CD4-positive, alpha-beta T cell treated with Interleukin-12 subunit alpha and Interleukin-12 subunit beta, for 1 hour (primary cell): Measurements from ENCODE around the gene PPFIA2.
"Not testable (repeated sequence)": the region's sequence is repeated elsewhere in the genome, so short reads cannot be mapped to it uniquely, and the experiment has no call there.

Experiments
- DNase-seq: peaks from one replicate; pipeline ENCODE4 v3.0.0-alpha.2; 2020

The PPFIA2 gene

GRCh38 chr12:81255456-81255855 is 503.7 kb downstream of the PPFIA2 start:
- DNase-seq, result no peak

- no peak for DNase-seq
Observed at GRCh38 chr12:81253360-81253759, 505.8 kb downstream of the PPFIA2 start.

GRCh38 chr12:81252228-81252627 is 506.9 kb downstream of the PPFIA2 start:
- DNase-seq, result no peak

- DNase-seq, result no peak
Observed at GRCh38 chr12:81249976-81250375, 509.2 kb downstream of the PPFIA2 start.

GRCh38 chr12:81245907-81246570 is 513.1 kb downstream of the PPFIA2 start:
- no peak for DNase-seq

GRCh38 chr12:81245458-81245857 is 513.7 kb downstream of the PPFIA2 start:
- DNase-seq, result no peak

GRCh38 chr12:81231574-81232368 is 527.4 kb downstream of the PPFIA2 start:
- DNase-seq, result no peak

- DNase-seq, result no peak
Observed at GRCh38 chr12:81229759-81230158, 529.4 kb downstream of the PPFIA2 start.

GRCh38 chr12:81224626-81225025 is 534.5 kb downstream of the PPFIA2 start:
- no peak for DNase-seq

GRCh38 chr12:81222846-81223592 is 536.1 kb downstream of the PPFIA2 start:
- DNase-seq, result no peak

- DNase-seq, result no peak
Observed at GRCh38 chr12:81221681-81222080, 537.5 kb downstream of the PPFIA2 start.

GRCh38 chr12:81216739-81217138 is 542.4 kb downstream of the PPFIA2 start:
- no peak for DNase-seq

- no peak for DNase-seq
Observed at GRCh38 chr12:81212996-81213696, 546.0 kb downstream of the PPFIA2 start.

- no peak for DNase-seq
Observed at GRCh38 chr12:81211306-81211705, 547.8 kb downstream of the PPFIA2 start.

- DNase-seq, result not testable (repeated sequence)
Observed at GRCh38 chr12:81209772-81210225, 549.4 kb downstream of the PPFIA2 start.

- no peak for DNase-seq
Observed at GRCh38 chr12:81209012-81209411, 550.1 kb downstream of the PPFIA2 start.

GRCh38 chr12:81208187-81208911 is 550.8 kb downstream of the PPFIA2 start:
- DNase-seq, result no peak
